Measurements from ENCODE around the gene TSPAN9.

TSPAN9 gene

DNA sequence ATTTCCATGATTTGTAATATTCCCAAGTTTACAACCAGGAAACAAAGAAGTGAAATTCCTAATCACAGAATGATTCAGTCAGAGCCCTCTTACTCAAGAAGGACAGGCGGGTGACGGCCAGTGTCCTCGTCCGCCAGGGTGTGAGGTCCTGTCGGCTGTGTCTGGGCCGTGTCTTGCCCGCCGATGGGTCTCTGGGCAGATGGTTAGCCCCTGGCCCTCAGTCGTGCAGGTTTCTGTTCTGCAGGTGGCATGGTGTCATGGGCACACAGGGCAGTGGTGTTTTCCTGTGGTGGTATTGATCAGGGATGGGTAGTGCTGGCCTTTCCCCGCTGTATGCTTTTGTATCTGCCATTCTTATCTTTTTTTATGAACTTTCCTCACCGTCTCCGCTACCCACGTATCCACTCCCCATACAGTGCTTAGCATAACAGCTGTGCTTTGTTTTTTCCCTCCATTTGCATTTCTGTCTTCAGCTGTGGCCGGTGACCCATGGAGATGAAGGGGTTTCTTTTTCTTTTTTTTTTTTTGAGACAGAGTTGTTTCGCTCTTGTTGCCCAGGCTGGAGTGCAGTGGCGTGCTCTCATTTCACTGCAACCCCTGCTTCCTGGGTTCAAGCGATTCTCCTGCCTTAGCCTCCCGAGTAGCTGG, 100.7 kb downstream of the TSPAN9 start:
- H3K9ac ChIP-seq (ENCODE audit: low read length): no peak overlapping the region
- no peaks in the 10 kb centered on the region for H3K9me2 ChIP-seq (replicated peaks; ENCODE audit: insufficient read depth, low read length)
- no peak overlapping the region for H2AFZ ChIP-seq (ENCODE audit: low read depth, low read length, severe bottlenecking)
- H3K4me2 ChIP-seq (ENCODE audit: low read depth, low read length, poor library complexity, severe bottlenecking): no peak overlapping the region
- TF ChIP-seq, protein P1, sequence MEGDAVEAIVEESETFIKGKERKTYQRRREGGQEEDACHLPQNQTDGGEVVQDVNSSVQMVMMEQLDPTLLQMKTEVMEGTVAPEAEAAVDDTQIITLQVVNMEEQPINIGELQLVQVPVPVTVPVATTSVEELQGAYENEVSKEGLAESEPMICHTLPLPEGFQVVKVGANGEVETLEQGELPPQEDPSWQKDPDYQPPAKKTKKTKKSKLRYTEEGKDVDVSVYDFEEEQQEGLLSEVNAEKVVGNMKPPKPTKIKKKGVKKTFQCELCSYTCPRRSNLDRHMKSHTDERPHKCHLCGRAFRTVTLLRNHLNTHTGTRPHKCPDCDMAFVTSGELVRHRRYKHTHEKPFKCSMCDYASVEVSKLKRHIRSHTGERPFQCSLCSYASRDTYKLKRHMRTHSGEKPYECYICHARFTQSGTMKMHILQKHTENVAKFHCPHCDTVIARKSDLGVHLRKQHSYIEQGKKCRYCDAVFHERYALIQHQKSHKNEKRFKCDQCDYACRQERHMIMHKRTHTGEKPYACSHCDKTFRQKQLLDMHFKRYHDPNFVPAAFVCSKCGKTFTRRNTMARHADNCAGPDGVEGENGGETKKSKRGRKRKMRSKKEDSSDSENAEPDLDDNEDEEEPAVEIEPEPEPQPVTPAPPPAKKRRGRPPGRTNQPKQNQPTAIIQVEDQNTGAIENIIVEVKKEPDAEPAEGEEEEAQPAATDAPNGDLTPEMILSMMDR (IDR thresholded peaks at IDR 0.05; ENCODE audit: insufficient read depth, low read length, poor library complexity, severe bottlenecking): no peak
- H3K9me3 ChIP-seq (ENCODE audit: insufficient read depth, low read length): no peaks in the 10 kb centered on the region
- no peak overlapping the region for H3K27ac ChIP-seq (ENCODE audit: low read depth, low read length)
- H3K36me3 ChIP-seq (ENCODE audit: low read length): no peaks in the 10 kb centered on the region
- no peak overlapping the region for H3K4me3 ChIP-seq (ENCODE audit: insufficient read depth, low read length, poor library complexity, severe bottlenecking)
- H4K20me1 ChIP-seq (ENCODE audit: low read depth, low read length): no peaks in the 10 kb centered on the region
- H3K27me3 ChIP-seq (ENCODE audit: low read length): no peaks in the 10 kb centered on the region
- H3F3A ChIP-seq (ENCODE audit: insufficient read depth): no peaks in the 10 kb centered on the region
- H3K79me2 ChIP-seq (ENCODE audit: insufficient read depth, low read length): no peaks in the 10 kb centered on the region

DNA sequence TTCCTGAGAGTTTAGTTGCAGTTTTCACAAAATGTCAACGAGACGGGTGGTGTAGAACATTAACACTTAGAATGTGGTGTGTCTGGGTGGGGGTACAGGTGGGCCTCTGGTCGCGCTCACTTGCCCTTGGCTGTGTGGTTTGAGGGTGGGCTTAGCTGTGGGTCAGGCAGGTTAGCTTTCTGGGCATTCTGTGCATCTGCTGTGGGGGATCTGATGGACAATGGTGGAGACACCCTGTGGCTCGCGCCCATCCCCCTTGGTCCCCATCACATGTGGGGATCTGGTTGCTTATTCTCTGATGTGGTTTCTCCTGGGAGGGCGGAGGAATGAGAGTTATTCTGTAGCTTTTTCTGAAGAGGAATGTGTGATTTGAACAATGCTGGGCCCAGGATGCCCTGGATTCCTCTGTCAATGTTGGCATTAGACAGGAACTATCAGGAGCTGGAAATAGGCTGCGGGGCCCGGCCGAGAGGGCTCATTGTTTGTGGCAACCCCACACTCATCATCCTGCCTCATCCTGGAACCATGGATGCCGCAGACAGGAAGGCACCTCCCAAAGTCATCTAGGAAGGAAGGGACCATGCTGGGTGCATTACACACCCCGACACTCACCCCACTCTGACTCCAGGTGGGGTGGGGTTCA, 101.6 kb downstream of the TSPAN9 start:
- Histone ChIP-seq H2AFZ (ENCODE audit: low read depth, low read length, severe bottlenecking) (no peak overlapping the region), H3K9me2 (replicated peaks; ENCODE audit: insufficient read depth, low read length) (no peaks in the 10 kb centered on the region), H3K4me3 (ENCODE audit: insufficient read depth, low read length, poor library complexity, severe bottlenecking) (no peak overlapping the region), H3K36me3 (ENCODE audit: low read length) (no peaks in the 10 kb centered on the region), H3F3A (ENCODE audit: insufficient read depth) (no peaks in the 10 kb centered on the region), H3K27me3 (ENCODE audit: low read length) (no peaks in the 10 kb centered on the region), H3K79me2 (ENCODE audit: insufficient read depth, low read length) (no peaks in the 10 kb centered on the region), H4K20me1 (ENCODE audit: low read depth, low read length) (no peaks in the 10 kb centered on the region), H3K27ac (ENCODE audit: low read depth, low read length) (no peak overlapping the region), H3K9me3 (ENCODE audit: insufficient read depth, low read length) (no peaks in the 10 kb centered on the region), H3K9ac (ENCODE audit: low read length) (no peak overlapping the region), H3K4me2 (ENCODE audit: low read depth, low read length, poor library complexity, severe bottlenecking) (no peak overlapping the region)
- TF ChIP-seq, protein P1 (IDR thresholded peaks at IDR 0.05; ENCODE audit: insufficient read depth, low read length, poor library complexity, severe bottlenecking): no peak
- TF ChIP-seq EZH2phosphoT487 (conservative IDR thresholded peaks at IDR 0.05; ENCODE audit: low read length): no peak

DNA sequence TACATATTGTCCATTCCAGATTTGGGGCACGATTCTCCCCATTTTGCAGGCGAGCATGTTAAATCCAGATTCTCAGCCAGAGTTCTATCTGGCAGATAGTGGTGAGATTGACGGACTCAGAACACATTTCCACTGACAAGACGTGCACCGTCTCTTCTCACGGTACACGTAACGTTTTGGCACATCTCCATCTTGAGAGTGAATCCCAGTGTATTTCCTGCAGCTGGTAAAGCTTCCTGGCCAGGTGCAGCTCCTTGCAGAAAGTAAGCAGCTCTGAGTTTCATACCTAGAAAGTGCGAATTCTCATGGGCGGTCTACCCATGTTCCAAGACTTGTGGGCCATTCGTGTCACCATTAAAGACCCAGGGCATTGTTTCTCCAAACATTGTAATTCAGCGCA, 102.6 kb downstream of the TSPAN9 start:
- H3K9me2 ChIP-seq (replicated peaks; ENCODE audit: insufficient read depth, low read length): no peaks in the 10 kb centered on the region
- no peaks in the 10 kb centered on the region for H3K36me3 ChIP-seq (ENCODE audit: low read length)
- H3K4me2 ChIP-seq (ENCODE audit: low read depth, low read length, poor library complexity, severe bottlenecking): no peak overlapping the region
- H3K27me3 ChIP-seq (ENCODE audit: low read length): no peaks in the 10 kb centered on the region
- H3K4me3 ChIP-seq (ENCODE audit: insufficient read depth, low read length, poor library complexity, severe bottlenecking): no peak overlapping the region
- no peaks in the 10 kb centered on the region for H3K9me3 ChIP-seq (ENCODE audit: insufficient read depth, low read length)
- H3K9ac ChIP-seq (ENCODE audit: low read length): no peak overlapping the region
- no peak overlapping the region for H3K27ac ChIP-seq (ENCODE audit: low read depth, low read length)
- H3F3A ChIP-seq (ENCODE audit: insufficient read depth): no peaks in the 10 kb centered on the region
- H3K79me2 ChIP-seq (ENCODE audit: insufficient read depth, low read length): no peaks in the 10 kb centered on the region
- no peak for TF ChIP-seq EZH2phosphoT487 (conservative IDR thresholded peaks at IDR 0.05; ENCODE audit: low read length)
- TF ChIP-seq, protein P1 (IDR thresholded peaks at IDR 0.05; ENCODE audit: insufficient read depth, low read length, poor library complexity, severe bottlenecking): no peak
- H2AFZ ChIP-seq (ENCODE audit: low read depth, low read length, severe bottlenecking): no peak overlapping the region
- H4K20me1 ChIP-seq (ENCODE audit: low read depth, low read length): no peaks in the 10 kb centered on the region

Data from SU-DHL-6 (cell line).